Measurements from ENCODE around the gene UBE2R2.

DNA sequence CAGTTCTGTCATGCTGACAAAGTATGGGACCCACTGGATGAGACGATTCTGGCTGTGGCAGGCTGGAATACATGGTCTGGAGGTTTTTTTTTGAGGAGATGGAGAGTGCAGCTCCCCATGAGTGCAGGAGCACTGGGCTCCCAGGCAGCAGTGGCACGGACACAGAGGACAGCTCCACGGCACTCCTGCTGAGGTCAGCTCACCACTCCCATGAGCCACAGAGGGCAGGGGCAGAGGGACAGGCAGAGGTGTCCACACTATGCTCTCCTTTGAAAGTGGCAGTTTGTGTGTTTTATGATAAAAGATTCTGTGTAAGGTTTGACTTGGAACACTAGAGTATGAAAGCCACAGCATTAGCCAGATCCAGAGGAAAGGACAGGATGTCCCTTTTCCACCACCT, 114.4 kb downstream of the UBE2R2 start:
- TF ChIP-seq, protein P1, sequence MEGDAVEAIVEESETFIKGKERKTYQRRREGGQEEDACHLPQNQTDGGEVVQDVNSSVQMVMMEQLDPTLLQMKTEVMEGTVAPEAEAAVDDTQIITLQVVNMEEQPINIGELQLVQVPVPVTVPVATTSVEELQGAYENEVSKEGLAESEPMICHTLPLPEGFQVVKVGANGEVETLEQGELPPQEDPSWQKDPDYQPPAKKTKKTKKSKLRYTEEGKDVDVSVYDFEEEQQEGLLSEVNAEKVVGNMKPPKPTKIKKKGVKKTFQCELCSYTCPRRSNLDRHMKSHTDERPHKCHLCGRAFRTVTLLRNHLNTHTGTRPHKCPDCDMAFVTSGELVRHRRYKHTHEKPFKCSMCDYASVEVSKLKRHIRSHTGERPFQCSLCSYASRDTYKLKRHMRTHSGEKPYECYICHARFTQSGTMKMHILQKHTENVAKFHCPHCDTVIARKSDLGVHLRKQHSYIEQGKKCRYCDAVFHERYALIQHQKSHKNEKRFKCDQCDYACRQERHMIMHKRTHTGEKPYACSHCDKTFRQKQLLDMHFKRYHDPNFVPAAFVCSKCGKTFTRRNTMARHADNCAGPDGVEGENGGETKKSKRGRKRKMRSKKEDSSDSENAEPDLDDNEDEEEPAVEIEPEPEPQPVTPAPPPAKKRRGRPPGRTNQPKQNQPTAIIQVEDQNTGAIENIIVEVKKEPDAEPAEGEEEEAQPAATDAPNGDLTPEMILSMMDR (IDR thresholded peaks at IDR 0.05 in 4 of 5, conservative IDR thresholded peaks at IDR 0.05 in 1 of 5): no peak
- TF ChIP-seq POLR2A (IDR thresholded peaks at IDR 0.05): no peak
